IPS-NIHi7 (cell line): ENCODE results near the gene SORCS2.

Source experiments
- DNase-seq: peaks from one replicate; pipeline ENCODE4 v3.0.0; 2012; ENCODE audit warnings: mixed read lengths; ENCODE audit errors: extremely low spot score

Gene SORCS2

GRCh38 chr4:7353846-7354610 is 161.7 kb downstream of the SORCS2 start:
- DNase-seq, result no peak

GRCh38 chr4:7354927-7355326 is 162.6 kb downstream of the SORCS2 start:
- DNase-seq, result no peak

- DNase-seq, result no peak
Observed at GRCh38 chr4:7355795-7356194, 163.5 kb downstream of the SORCS2 start.

- no peak for DNase-seq
Observed at GRCh38 chr4:7356667-7357310, 164.5 kb downstream of the SORCS2 start.

GRCh38 chr4:7357323-7357722 is 165.0 kb downstream of the SORCS2 start:
- no peak for DNase-seq

- DNase-seq, result no peak
Observed at GRCh38 chr4:7358100-7358735, 165.9 kb downstream of the SORCS2 start.

- DNase-seq, result no peak
Observed at GRCh38 chr4:7359400-7360062, 167.2 kb downstream of the SORCS2 start.

GRCh38 chr4:7360806-7361205 is 168.5 kb downstream of the SORCS2 start:
- DNase-seq, result no peak

- no peak for DNase-seq
Observed at GRCh38 chr4:7361280-7361895, 169.1 kb downstream of the SORCS2 start.

GRCh38 chr4:7362341-7362740 is 170.0 kb downstream of the SORCS2 start:
- DNase-seq, result no peak

GRCh38 chr4:7362862-7363430 is 170.6 kb downstream of the SORCS2 start:
- DNase-seq, result no peak

- no peak for DNase-seq
Observed at GRCh38 chr4:7364979-7365378, 172.6 kb downstream of the SORCS2 start.

GRCh38 chr4:7365462-7366179 is 173.3 kb downstream of the SORCS2 start:
- no peak for DNase-seq

GRCh38 chr4:7366180-7366945 is 174.0 kb downstream of the SORCS2 start:
- DNase-seq, result no peak

- DNase-seq, result no peak
Observed at GRCh38 chr4:7366954-7367353, 174.6 kb downstream of the SORCS2 start.

GRCh38 chr4:7367406-7367805 is 175.1 kb downstream of the SORCS2 start:
- DNase-seq, result no peak

GRCh38 chr4:7367864-7368277 is 175.5 kb downstream of the SORCS2 start:
- no peak for DNase-seq

GRCh38 chr4:7368296-7368695 is 176.0 kb downstream of the SORCS2 start:
- DNase-seq, result no peak

- DNase-seq, result no peak
Observed at GRCh38 chr4:7369511-7369910, 177.2 kb downstream of the SORCS2 start.

GRCh38 chr4:7370038-7370437 is 177.7 kb downstream of the SORCS2 start:
- no peak for DNase-seq
